ENCODE data around the gene GALNT18. TPM values are rescaled to one million over a fixed set of nuclear protein-coding genes. Genes with fewer than 3 reads are reported as not detected.

GALNT18 gene
- polyA plus RNA-seq, 1 donor from 2014 or later = 7.6 TPM

GRCh38 chr11:11586465-11586864 lies 35.3 kb downstream of the GALNT18 start:
- Histone ChIP-seq H3K4me3 (ENCODE audit: low read length) (no peak overlapping the region), H3K27ac (ENCODE audit: low read length) (no peak overlapping the region), H3K79me2 (replicated peaks; ENCODE audit: insufficient read depth, low read length) (no peaks in the 10 kb centered on the region), H2AFZ (ENCODE audit: low read depth, low read length) (no peak overlapping the region), H3K4me2 (ENCODE audit: low read length) (no peak overlapping the region), H3F3A (ENCODE audit: insufficient read depth, low read length, poor library complexity, severe bottlenecking) (no peaks in the 10 kb centered on the region), H3K9me2 (ENCODE audit: insufficient read depth, low read length) (no peaks in the 10 kb centered on the region), H4K20me1 (ENCODE audit: insufficient read depth) (no peaks in the 10 kb centered on the region), H3K27me3 (ENCODE audit: insufficient read depth, low read depth, low read length) (no peaks in the 10 kb centered on the region), H3K9ac (ENCODE audit: low read length) (no peak overlapping the region), H3K36me3 (ENCODE audit: insufficient read depth, low read length) (no peaks in the 10 kb centered on the region), H3K9me3 (ENCODE audit: low read length) (no peaks in the 10 kb centered on the region)
- TF ChIP-seq POLR2AphosphoS5 (IDR thresholded peaks at IDR 0.05) (no peak), SMC3 (conservative IDR thresholded peaks at IDR 0.05; ENCODE audit: poor library complexity) (no peak), MXI1 (conservative IDR thresholded peaks at IDR 0.05; ENCODE audit: poor library complexity, severe bottlenecking) (no peak), EP300 (conservative IDR thresholded peaks at IDR 0.05; ENCODE audit: poor library complexity, severe bottlenecking) (no peak), EZH2 (IDR thresholded peaks at IDR 0.05; ENCODE audit: borderline replicate concordance, insufficient read depth, low read length, poor library complexity, severe bottlenecking) (no peak), CTCF (IDR thresholded peaks at IDR 0.05; ENCODE audit: poor library complexity, severe bottlenecking) (no peak), REST (IDR thresholded peaks at IDR 0.05; ENCODE audit: borderline replicate concordance) (no peak), TAF1 (IDR thresholded peaks at IDR 0.05; ENCODE audit: low read depth) (no peak), RAD21 (conservative IDR thresholded peaks at IDR 0.05) (no peak)

GRCh38 chr11:11584937-11585336 lies 36.9 kb downstream of the GALNT18 start:
- Histone ChIP-seq H3K27me3 (ENCODE audit: insufficient read depth, low read depth, low read length) (no peaks in the 10 kb centered on the region), H4K20me1 (ENCODE audit: insufficient read depth) (no peaks in the 10 kb centered on the region), H2AFZ (ENCODE audit: low read depth, low read length) (no peak overlapping the region), H3F3A (ENCODE audit: insufficient read depth, low read length, poor library complexity, severe bottlenecking) (no peaks in the 10 kb centered on the region), H3K36me3 (ENCODE audit: insufficient read depth, low read length) (no peaks in the 10 kb centered on the region), H3K4me2 (ENCODE audit: low read length) (no peak overlapping the region), H3K27ac (ENCODE audit: low read length) (no peak overlapping the region), H3K9ac (ENCODE audit: low read length) (no peak overlapping the region), H3K9me3 (ENCODE audit: low read length) (no peaks in the 10 kb centered on the region), H3K9me2 (ENCODE audit: insufficient read depth, low read length) (no peaks in the 10 kb centered on the region), H3K79me2 (replicated peaks; ENCODE audit: insufficient read depth, low read length) (no peaks in the 10 kb centered on the region), H3K4me3 (ENCODE audit: low read length) (no peak overlapping the region)
- TF ChIP-seq EP300 (conservative IDR thresholded peaks at IDR 0.05; ENCODE audit: poor library complexity, severe bottlenecking) (no peak), TAF1 (IDR thresholded peaks at IDR 0.05; ENCODE audit: low read depth) (no peak), EZH2 (IDR thresholded peaks at IDR 0.05; ENCODE audit: borderline replicate concordance, insufficient read depth, low read length, poor library complexity, severe bottlenecking) (no peak), SMC3 (conservative IDR thresholded peaks at IDR 0.05; ENCODE audit: poor library complexity) (no peak), RAD21 (conservative IDR thresholded peaks at IDR 0.05) (no peak)

- TF ChIP-seq POLR2AphosphoS5 (IDR thresholded peaks at IDR 0.05) (no peak), SMC3 (conservative IDR thresholded peaks at IDR 0.05; ENCODE audit: poor library complexity) (no peak), CTCF (IDR thresholded peaks at IDR 0.05; ENCODE audit: poor library complexity, severe bottlenecking) (no peak), TAF1 (IDR thresholded peaks at IDR 0.05; ENCODE audit: low read depth) (no peak), RAD21 (conservative IDR thresholded peaks at IDR 0.05) (no peak), EZH2 (IDR thresholded peaks at IDR 0.05; ENCODE audit: borderline replicate concordance, insufficient read depth, low read length, poor library complexity, severe bottlenecking) (no peak), REST (IDR thresholded peaks at IDR 0.05; ENCODE audit: borderline replicate concordance) (no peak), EP300 (conservative IDR thresholded peaks at IDR 0.05; ENCODE audit: poor library complexity, severe bottlenecking) (no peak), MXI1 (conservative IDR thresholded peaks at IDR 0.05; ENCODE audit: poor library complexity, severe bottlenecking) (no peak)
- H4K20me1 ChIP-seq (ENCODE audit: insufficient read depth) = no peaks in the 10 kb centered on the region
- H3K9ac ChIP-seq (ENCODE audit: low read length) = no peak overlapping the region
Observed at GRCh38 chr11:11584530-11584810, 37.3 kb downstream of the GALNT18 start.

More at GRCh38 chr11:11584530-11584810, 37.3 kb downstream of the GALNT18 start:
- H3K36me3 ChIP-seq (ENCODE audit: insufficient read depth, low read length) = no peaks in the 10 kb centered on the region
- H3K4me3 ChIP-seq (ENCODE audit: low read length) = no peak overlapping the region
- H3K4me2 ChIP-seq (ENCODE audit: low read length) = no peak overlapping the region
- H3F3A ChIP-seq (ENCODE audit: insufficient read depth, low read length, poor library complexity, severe bottlenecking) = no peaks in the 10 kb centered on the region
- H3K27ac ChIP-seq (ENCODE audit: low read length) = no peak overlapping the region
- H3K9me3 ChIP-seq (ENCODE audit: low read length) = no peaks in the 10 kb centered on the region
- no peaks in the 10 kb centered on the region for H3K79me2 ChIP-seq (replicated peaks; ENCODE audit: insufficient read depth, low read length)
- H2AFZ ChIP-seq (ENCODE audit: low read depth, low read length) = no peak overlapping the region
- H3K9me2 ChIP-seq (ENCODE audit: insufficient read depth, low read length) = no peaks in the 10 kb centered on the region
- no peaks in the 10 kb centered on the region for H3K27me3 ChIP-seq (ENCODE audit: insufficient read depth, low read depth, low read length)

Data from neural cell (in vitro differentiated cells).